NOMO-1 treated with dmso at 0.1 percent for 144 hours (cell line): Measurements from ENCODE around the gene AHCY.
"Not testable (repeated sequence)": the region's sequence is repeated elsewhere in the genome, so short reads cannot be mapped to it uniquely, and the experiment has no call there.

Source experiments
- DNase-seq: peaks from one replicate; lab custom pipeline; 2025; ENCODE audit not compliant: unreplicated experiment; lab: John Stamatoyannopoulos, UW

Gene AHCY

GRCh38 chr20:34299556-34300255 lies 3.4 kb downstream of the AHCY start:
- DNase-seq = peak; percentile 16

- not testable (repeated sequence) for DNase-seq
Measured at GRCh38 chr20:34298294-34298784, 4.8 kb downstream of the AHCY start.

GRCh38 chr20:34296468-34296867 lies 6.7 kb downstream of the AHCY start:
- DNase-seq = no peak

- DNase-seq = no peak
Measured at GRCh38 chr20:34295284-34295683, 7.9 kb downstream of the AHCY start.

- DNase-seq = no peak
Measured at GRCh38 chr20:34294563-34294962, 8.6 kb downstream of the AHCY start.

- no peak for DNase-seq
Measured at GRCh38 chr20:34293589-34293988, 9.6 kb downstream of the AHCY start.

- no peak for DNase-seq
Measured at GRCh38 chr20:34293119-34293518, 10.0 kb downstream of the AHCY start.

GRCh38 chr20:34292496-34292895 lies 10.7 kb downstream of the AHCY start:
- DNase-seq = no peak

- DNase-seq = no peak
Measured at GRCh38 chr20:34290471-34290870, 12.7 kb downstream of the AHCY start.

GRCh38 chr20:34287500-34287899 lies 15.7 kb downstream of the AHCY start:
- DNase-seq = not testable (repeated sequence)

GRCh38 chr20:34285450-34285849 lies 17.7 kb downstream of the AHCY start:
- no peak for DNase-seq

GRCh38 chr20:34283844-34284243 lies 19.3 kb downstream of the AHCY start:
- DNase-seq = no peak

- DNase-seq = peak; percentile 14
Measured at GRCh38 chr20:34282041-34282440, 21.1 kb downstream of the AHCY start.

GRCh38 chr20:34281177-34281576 lies 22.0 kb downstream of the AHCY start:
- DNase-seq = no peak

GRCh38 chr20:34274694-34275093 lies 28.5 kb downstream of the AHCY start:
- DNase-seq = no peak

- DNase-seq = no peak
Measured at GRCh38 chr20:34271956-34272355, 31.2 kb downstream of the AHCY start.

GRCh38 chr20:34269996-34270627 lies 33.0 kb downstream of the AHCY start:
- DNase-seq = no peak

- no peak for DNase-seq
Measured at GRCh38 chr20:34268851-34269636, 34.1 kb downstream of the AHCY start.

GRCh38 chr20:34268145-34268544 lies 35.0 kb downstream of the AHCY start:
- DNase-seq = no peak

GRCh38 chr20:34264141-34264540 lies 39.0 kb downstream of the AHCY start:
- no peak for DNase-seq

GRCh38 chr20:34263468-34263867 lies 39.7 kb downstream of the AHCY start:
- not testable (repeated sequence) for DNase-seq
